Measurements from ENCODE around the gene CALML3.

DNA sequence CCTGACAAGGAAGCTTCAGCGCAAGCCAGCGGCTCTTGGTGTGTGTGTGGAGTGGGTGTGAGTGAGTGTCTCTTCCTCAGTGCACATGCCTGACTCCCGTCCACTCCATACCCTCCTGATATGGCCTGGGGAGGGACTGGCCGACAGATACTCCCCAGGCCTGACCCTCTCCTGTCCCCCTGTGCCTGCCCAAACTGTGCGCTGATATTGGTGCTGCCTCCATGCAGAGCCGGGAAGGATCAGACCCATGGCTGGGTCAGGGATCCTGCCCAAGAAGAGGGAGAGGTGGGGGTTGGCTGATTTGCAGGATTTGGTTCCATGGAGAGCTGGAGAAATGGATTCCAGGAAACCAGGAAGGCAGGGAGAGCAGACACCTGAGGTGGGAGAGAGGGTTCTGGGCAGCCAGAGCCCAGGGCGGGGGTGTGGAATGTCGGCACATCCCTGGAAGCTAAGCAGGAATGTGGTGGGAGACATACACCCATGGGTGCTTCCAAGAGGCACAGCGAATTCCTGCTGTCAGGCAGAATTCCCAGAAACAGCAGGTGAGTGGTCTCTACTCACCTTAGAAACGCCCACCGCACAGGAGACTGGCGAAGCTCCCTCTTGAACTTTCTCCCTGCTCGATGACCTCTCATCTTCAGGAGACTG, 31.7 kb upstream of the CALML3 start:
- TF ChIP-seq, protein P1, sequence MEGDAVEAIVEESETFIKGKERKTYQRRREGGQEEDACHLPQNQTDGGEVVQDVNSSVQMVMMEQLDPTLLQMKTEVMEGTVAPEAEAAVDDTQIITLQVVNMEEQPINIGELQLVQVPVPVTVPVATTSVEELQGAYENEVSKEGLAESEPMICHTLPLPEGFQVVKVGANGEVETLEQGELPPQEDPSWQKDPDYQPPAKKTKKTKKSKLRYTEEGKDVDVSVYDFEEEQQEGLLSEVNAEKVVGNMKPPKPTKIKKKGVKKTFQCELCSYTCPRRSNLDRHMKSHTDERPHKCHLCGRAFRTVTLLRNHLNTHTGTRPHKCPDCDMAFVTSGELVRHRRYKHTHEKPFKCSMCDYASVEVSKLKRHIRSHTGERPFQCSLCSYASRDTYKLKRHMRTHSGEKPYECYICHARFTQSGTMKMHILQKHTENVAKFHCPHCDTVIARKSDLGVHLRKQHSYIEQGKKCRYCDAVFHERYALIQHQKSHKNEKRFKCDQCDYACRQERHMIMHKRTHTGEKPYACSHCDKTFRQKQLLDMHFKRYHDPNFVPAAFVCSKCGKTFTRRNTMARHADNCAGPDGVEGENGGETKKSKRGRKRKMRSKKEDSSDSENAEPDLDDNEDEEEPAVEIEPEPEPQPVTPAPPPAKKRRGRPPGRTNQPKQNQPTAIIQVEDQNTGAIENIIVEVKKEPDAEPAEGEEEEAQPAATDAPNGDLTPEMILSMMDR (IDR thresholded peaks at IDR 0.05), result no peak
- TF ChIP-seq POLR2A (IDR thresholded peaks at IDR 0.05), result no peak
